OCI-LY1 (cell line): ENCODE results near the gene NDUFV1.

Experiments used
- CTCF ChIP-seq: fragments of 200-600 bp; sonication (generic), shearing (Covaris generic); IDR thresholded peaks from 2 replicates; pipeline ENCODE4 v1.5.1; 2017; ENCODE audit warnings: mild to moderate bottlenecking, antibody characterized with exemption, low read length, moderate library complexity, mixed read lengths
- EZH2 ChIP-seq: fragments of 200-600 bp; sonication (generic), shearing (Covaris generic); IDR thresholded peaks from 2 replicates; pipeline ENCODE4 v1.8.0; 2017; ENCODE audit warnings: borderline replicate concordance, mixed run types, mild to moderate bottlenecking, antibody characterized with exemption, low read length, moderate library complexity, mixed read lengths

DNA sequence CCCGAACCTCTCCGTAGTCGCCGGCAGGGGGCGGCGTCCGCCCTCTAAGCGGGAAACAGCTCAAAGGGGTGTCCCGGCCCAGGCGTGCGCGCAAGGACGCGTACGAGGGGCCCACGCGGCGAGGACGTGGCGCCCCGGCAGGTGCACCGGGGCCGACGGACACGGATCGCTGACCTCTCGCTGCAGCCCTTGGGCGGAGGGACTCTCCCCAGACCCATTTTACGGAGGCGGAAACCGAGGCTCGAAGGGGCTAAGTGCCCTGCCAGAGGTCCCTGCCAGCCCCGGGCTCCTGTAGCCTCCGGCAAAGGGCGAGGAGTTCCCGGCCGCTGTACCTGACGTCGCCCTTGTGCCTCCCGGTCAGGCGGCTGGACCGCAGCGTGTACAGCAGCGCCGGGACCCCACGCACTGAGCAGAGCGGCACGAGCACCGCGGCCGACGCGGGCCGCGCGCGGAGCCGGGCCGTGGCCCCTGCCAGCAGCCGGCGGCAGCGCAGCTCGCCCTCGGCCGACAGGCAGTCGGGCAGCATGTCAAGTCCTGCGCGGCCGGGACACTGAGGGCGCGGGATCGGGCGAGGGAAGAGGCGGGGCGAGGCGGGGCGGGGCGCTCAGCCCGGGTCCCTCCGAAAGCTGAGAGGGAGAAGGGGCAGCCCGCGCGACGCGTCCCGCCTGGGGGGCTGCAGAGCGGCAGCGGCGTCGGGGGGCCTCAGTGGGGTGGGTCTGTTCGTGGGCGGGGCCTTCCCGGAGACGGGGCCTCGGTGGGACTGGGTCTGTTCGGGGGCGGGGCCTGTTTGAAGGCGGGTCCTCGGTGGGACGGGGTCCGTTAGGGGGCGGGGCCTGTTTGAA lies 22.9 kb downstream of the NDUFV1 start, which contains the start of gene NUDT8:
- TF ChIP-seq EZH2 (no peak), CTCF (no peak; the same call in 1 of the 2 replicates)
